Measurements from ENCODE around the gene REPS2. TPM values are rescaled to one million over a fixed set of nuclear protein-coding genes. Genes with fewer than 3 reads are reported as not detected.

Gene REPS2
- 0.14 and 0.66 TPM in 2 replicates for total RNA-seq

GRCh38 chrX:16946361-16946964 lies at the start of gene REPS2:
Gene REPS2 (plus strand): TSS chrX:16946658. CDS start chrX:16946862, 204 bp downstream.

Small RNA genes lying within 50 kb of the gene (small RNA-seq; reads per million reads assigned to genes)
- gene RF00019 (ENCODE audit: low replicate concordance) (not detected), gene RF00190 (ENCODE audit: low replicate concordance) (not detected)

Other genes with a start within 250 kb of the REPS2 start
- gene CTPS2, start 234.0 kb upstream of the REPS2 start, total RNA-seq: 5.3 and 13.9 TPM in 2 replicates
- 28.2 and 37.8 TPM in 2 replicates for gene SYAP1, start 227.0 kb upstream of the REPS2 start, total RNA-seq
- gene TXLNG, start 160.2 kb upstream of the REPS2 start, total RNA-seq: 8.6 and 14.2 TPM in 2 replicates
- gene RBBP7, start 76.3 kb upstream of the REPS2 start, total RNA-seq: 101 and 118 TPM in 2 replicates